Measurements from ENCODE around the gene ABCA3.
"Not testable (repeated sequence)": the region's sequence is repeated elsewhere in the genome, so short reads cannot be mapped to it uniquely, and the experiment has no call there.

ABCA3 gene

GRCh38 chr16:2278956-2279800 is 61.4 kb downstream of the ABCA3 start:
- no peak for DNase-seq

- DNase-seq = no peak
Observed at GRCh38 chr16:2278272-2278608, 62.3 kb downstream of the ABCA3 start.

GRCh38 chr16:2277466-2278271 is 62.9 kb downstream of the ABCA3 start:
- DNase-seq = no peak

GRCh38 chr16:2276368-2277195 is 63.9 kb downstream of the ABCA3 start:
- no peak for DNase-seq

GRCh38 chr16:2275476-2276367 is 64.8 kb downstream of the ABCA3 start:
- DNase-seq = no peak

- DNase-seq = no peak
Observed at GRCh38 chr16:2273931-2274330, 66.6 kb downstream of the ABCA3 start.

GRCh38 chr16:2273484-2273883 is 67.0 kb downstream of the ABCA3 start:
- DNase-seq = no peak

GRCh38 chr16:2271848-2272461 is 68.6 kb downstream of the ABCA3 start:
- DNase-seq = no peak

GRCh38 chr16:2270588-2271470 is 69.7 kb downstream of the ABCA3 start:
- no peak for DNase-seq

- DNase-seq = no peak
Observed at GRCh38 chr16:2270070-2270462, 70.5 kb downstream of the ABCA3 start.

- peak; percentile 89 for DNase-seq
Observed at GRCh38 chr16:2267913-2268666, 72.4 kb downstream of the ABCA3 start, which contains the start of gene RNPS1. Gene RNPS1, minus strand, starts transcription at chr16:2268126. Its CDS starts 3,483 bp downstream, at chr16:2264643.

GRCh38 chr16:2267505-2267912 is 73.0 kb downstream of the ABCA3 start:
- DNase-seq = not testable (repeated sequence)

- not testable (repeated sequence) for DNase-seq
Observed at GRCh38 chr16:2266887-2267286, 73.6 kb downstream of the ABCA3 start.

- not testable (repeated sequence) for DNase-seq
Observed at GRCh38 chr16:2263026-2263425, 77.5 kb downstream of the ABCA3 start.

- no peak for DNase-seq
Observed at GRCh38 chr16:2260250-2260649, 80.3 kb downstream of the ABCA3 start.

GRCh38 chr16:2258530-2258929 is 82.0 kb downstream of the ABCA3 start:
- DNase-seq = not testable (repeated sequence)

- no peak for DNase-seq
Observed at GRCh38 chr16:2257726-2258125, 82.8 kb downstream of the ABCA3 start.

- DNase-seq = no peak
Observed at GRCh38 chr16:2256531-2257140, 83.9 kb downstream of the ABCA3 start.

GRCh38 chr16:2253293-2253692 is 87.2 kb downstream of the ABCA3 start:
- no peak for DNase-seq

Measured in NCI-H510A treated with DMSO at 0.1 percent for 48 hours (cell line).